Activated CD8-positive, alpha-beta memory T cell treated with anti-CD3 and anti-CD28 coated beads for 24 hours (primary cell): ENCODE data around the gene GCAT.
A peak's percentile ranks its signal among the peaks of the same experiment; 100 is the strongest.

ENCODE experiments used
- DNase-seq: peaks from one replicate; pipeline ENCODE4 v3.0.0-alpha.2; 2020

Gene GCAT

GRCh38 chr22:37807410-37808293 lies at the start of gene GCAT:
Gene GCAT, plus strand, starts transcription at chr22:37807934. Its CDS starts 34 bp downstream, at chr22:37807968.
- DNase-seq: peak; percentile 93

DNA sequence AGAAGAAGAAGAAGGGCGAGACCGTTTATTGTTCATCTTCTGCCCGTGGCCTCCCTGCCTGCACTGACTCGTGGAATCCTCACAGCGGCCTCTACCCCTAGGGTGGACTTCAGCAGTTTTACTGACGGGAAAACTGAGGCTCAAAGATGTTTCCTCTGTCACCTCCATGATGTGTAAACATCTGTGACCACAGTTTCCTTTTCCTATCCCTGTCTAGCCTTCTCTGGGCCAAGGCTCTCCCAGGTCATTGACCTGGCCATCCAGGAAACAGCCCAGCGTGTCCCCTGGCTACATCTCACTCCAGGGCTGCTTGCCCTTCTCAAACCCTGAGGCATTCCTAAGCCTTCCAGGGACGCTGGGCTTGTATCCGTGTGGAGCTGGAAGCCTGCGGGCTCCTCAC lies 49.0 kb upstream of the GCAT start:
- no peak for DNase-seq

DNA sequence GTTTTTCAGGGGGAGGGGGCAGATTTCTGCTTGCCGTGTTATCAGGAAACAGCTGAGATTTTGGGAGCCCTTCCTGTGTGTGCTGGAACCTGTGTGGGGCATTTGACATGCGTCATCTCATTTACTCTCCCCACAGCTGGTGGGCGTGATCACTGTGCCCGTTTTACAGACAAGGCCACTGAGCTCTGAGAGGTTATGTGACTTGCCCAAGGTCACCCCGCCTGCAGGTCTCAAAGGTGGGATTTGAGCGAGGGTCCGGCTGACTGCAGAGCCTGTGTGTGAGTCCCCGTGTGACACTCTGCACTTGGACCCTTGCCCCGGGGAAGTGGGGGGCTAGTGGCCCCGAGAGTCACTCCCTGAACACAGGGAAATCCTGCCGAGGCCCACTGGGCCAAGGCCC lies 48.5 kb upstream of the GCAT start:
- DNase-seq: no peak

DNA sequence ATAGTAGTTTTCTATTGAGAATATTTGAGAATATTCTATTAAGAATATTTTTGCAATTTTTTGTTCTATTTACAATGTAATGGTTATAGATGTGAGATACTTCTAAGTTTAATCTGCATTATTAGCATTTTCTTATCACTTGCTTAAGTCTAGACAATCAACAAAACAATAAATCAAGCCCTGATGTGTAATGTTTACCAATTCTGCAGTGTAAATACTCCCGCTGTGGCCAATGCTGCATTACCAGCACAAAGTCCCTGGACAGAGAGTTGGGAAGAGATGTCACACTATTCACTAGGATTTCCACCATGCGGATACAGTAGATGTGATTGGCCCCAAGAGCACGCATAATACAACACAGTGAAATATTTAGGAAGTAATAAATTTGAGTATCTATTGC lies 47.6 kb upstream of the GCAT start:
- no peak for DNase-seq

DNA sequence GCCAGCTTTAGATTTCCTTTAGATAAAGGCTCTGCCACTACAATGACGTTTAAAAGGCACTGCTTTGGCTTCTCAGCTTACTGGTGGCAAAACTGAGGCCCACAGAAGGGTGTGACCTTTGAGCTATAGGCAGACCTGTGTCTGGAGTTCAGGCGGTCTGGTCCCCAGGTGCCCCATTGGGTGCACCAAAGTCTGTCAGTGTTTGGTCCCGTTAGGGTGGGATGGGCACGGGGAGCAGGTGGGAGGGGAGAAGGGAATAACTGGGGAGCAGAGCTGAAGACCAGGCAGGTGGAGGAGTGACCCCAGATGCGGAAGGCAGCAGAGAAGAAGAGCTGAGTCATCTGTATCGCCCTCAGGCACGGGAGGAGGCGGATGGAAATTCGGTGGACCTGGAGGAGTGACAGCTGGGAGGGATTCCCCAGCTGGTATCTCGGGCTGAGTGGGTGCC lies 45.3 kb upstream of the GCAT start:
- DNase-seq: no peak

- DNase-seq: no peak
Observed at GRCh38 chr22:37763012-37763411, 44.7 kb upstream of the GCAT start.

- DNase-seq: no peak
Observed at GRCh38 chr22:37763652-37764051, 44.1 kb upstream of the GCAT start.

GRCh38 chr22:37764622-37765021 lies 43.1 kb upstream of the GCAT start:
- no peak for DNase-seq

DNA sequence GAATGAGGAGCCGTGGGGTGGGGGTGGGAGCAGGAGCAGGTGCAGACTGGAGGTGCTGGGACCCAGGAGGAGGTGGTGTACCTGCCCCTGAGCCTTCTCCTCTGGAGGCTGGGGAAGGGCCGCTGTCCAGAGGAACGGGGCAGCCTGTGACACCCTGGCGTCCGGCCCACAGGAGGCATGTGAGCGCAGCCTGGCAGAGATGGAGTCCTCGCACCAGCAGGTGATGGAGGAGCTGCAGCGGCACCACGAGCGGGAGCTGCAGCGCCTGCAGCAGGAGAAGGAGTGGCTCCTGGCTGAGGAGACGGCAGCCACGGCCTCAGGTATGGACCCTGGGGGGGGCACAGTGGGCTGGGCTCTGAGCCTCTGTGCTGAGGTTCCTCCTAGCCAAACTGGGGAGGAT lies 42.2 kb upstream of the GCAT start:
- no peak for DNase-seq

DNA sequence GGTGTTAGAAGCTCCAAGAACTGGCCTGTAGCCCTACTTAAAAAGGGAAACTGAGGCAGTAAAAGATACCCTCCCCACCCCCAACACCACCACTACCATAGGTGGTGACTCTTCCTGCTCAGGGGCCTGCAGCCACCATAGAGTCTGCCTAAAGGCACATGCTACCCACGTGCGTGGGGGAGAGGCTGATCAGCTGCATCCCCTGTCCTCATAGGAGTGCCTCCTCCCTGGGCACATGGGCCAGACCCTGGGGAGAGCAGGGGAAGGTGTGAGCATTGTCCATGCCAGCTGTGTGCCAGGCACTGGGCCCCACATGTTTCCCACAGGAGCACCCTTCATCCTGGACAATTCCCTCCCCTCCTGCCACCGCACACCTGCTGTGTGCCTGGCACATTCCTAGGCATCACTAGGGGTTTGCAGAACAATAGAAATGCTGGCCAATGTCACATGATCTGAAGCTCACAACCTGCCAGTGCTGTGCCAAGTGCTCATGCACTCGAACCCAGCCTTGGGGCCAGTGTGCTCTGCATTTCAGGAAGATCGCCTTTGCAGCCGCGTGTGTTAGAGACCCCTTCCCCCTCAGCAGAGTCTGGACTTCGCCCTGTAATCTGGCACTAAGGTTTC lies 41.7 kb upstream of the GCAT start:
- no peak for DNase-seq

- DNase-seq: no peak
Observed at GRCh38 chr22:37768273-37768672, 39.5 kb upstream of the GCAT start.

GRCh38 chr22:37769056-37769455 lies 38.7 kb upstream of the GCAT start:
- DNase-seq: no peak

DNA sequence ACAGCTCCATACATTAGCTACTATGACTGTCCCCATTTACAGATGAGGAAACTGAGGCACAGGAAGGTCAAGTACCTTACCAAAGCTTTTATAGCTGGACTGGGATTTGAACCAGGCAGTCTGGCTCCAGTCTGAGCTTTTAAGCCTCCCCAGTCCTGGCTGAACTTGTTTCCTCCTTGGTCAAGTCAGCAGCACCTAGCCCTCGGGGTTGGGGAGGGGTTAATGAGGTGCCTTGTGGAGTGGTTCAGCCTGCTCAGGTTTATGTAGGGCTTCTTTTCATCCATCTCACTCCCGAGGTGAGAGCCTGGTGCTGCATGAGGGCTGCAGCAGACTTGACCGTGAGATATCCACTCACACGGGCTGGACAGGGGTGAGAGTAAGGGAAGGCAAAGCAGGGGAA lies 36.7 kb upstream of the GCAT start:
- no peak for DNase-seq

- no peak for DNase-seq
Observed at GRCh38 chr22:37771702-37772427, 35.9 kb upstream of the GCAT start.

DNA sequence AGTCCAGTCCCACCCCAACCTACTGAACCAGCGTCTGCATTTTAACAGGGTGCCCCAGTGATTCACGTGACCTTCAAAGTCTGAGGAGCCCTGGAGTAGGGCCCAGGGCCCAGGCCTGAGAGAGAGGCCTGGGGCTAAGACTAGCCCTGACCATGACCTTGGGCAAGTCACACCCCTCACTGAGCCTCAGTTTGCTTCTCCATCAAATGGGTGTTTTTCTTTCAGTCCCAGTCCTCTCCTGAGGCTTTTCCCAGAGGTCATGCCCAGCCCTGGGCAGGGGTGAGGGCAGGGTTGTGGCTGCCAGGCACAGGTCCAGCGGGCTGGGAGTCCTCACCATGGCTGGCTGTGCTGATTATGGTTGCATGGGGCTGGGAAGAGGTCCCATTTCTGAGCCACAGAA lies 33.0 kb upstream of the GCAT start:
- no peak for DNase-seq

DNA sequence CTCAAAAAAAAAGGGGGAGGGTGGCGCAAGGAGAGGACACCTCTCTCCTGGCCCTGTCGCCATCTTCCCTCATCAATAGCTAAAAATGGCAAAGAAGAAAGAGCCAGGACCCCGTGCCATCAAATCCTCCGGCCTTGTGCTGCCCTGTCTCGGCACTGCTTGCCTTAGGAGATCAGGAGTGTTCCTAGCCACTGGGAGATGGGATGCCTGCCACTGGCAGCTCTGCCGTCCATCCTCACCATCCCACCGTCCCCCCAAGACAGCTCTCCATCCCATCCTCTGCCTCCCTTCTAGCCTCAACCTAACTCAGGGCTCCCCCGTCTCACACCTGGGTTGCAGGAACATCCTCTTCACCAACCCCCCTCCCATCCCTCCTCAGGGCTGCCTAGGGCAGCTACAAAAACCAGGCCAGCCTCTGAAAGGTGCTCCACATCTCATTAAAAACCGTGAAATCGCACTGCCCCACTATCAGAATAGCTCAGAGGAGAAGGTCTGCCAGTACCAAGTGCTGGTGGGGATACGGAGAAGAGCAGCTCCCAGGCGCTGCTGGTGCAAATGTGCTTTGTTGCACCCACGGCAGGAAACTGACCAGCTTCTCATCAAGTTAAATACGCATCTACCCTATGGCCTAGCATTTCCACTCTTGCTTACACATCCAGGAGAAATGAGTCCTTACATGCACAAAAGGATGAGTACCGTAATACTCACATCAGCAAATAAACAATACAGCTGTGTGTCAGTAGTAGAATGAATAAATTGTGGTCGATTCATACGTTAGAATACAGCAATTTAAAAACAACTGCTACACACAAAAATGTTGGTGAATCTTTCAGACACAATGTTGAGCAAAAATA lies 31.7 kb upstream of the GCAT start:
- no peak for DNase-seq

- DNase-seq: no peak
Observed at GRCh38 chr22:37776639-37777005, 31.1 kb upstream of the GCAT start.

- DNase-seq: no peak
Observed at GRCh38 chr22:37777122-37777687, 30.5 kb upstream of the GCAT start.

- DNase-seq: no peak
Observed at GRCh38 chr22:37778370-37779009, 29.2 kb upstream of the GCAT start.

- no peak for DNase-seq
Observed at GRCh38 chr22:37781434-37782059, 26.2 kb upstream of the GCAT start.
